Activated T-cell treated with anti-CD3 and anti-CD28 coated beads for 1 hour (primary cell): ENCODE measurements around the gene YWHAQ.

Experiments
- DNase-seq: peaks from one replicate; pipeline ENCODE4 v3.0.0-alpha.2; 2020; ENCODE audit warnings: low read depth

Gene YWHAQ

GRCh38 chr2:9655441-9656269, 24.9 kb upstream of the YWHAQ start:
- DNase-seq: peak; percentile 20

- DNase-seq: no peak
These were observed 23.8 kb upstream of the YWHAQ start for GRCh38 chr2:9654452-9655100.

- no peak for DNase-seq
These were observed 22.9 kb upstream of the YWHAQ start for GRCh38 chr2:9653485-9654271.

GRCh38 chr2:9652898-9653479, 22.2 kb upstream of the YWHAQ start:
- no peak for DNase-seq

- no peak for DNase-seq
These were observed 21.5 kb upstream of the YWHAQ start for GRCh38 chr2:9652267-9652666.

- no peak for DNase-seq
These were observed 19.5 kb upstream of the YWHAQ start for GRCh38 chr2:9650119-9650821.

- no peak for DNase-seq
These were observed 18.5 kb upstream of the YWHAQ start for GRCh38 chr2:9649261-9649660.

GRCh38 chr2:9648821-9649220, 18.0 kb upstream of the YWHAQ start:
- no peak for DNase-seq

GRCh38 chr2:9647884-9648283, 17.1 kb upstream of the YWHAQ start:
- DNase-seq: no peak

- DNase-seq: no peak
These were observed 15.6 kb upstream of the YWHAQ start for GRCh38 chr2:9646196-9647030.

GRCh38 chr2:9644603-9645002, 13.8 kb upstream of the YWHAQ start:
- no peak for DNase-seq

GRCh38 chr2:9644021-9644420, 13.2 kb upstream of the YWHAQ start:
- DNase-seq: no peak

GRCh38 chr2:9641641-9642040, 10.8 kb upstream of the YWHAQ start:
- DNase-seq: no peak

- no peak for DNase-seq
These were observed 9.8 kb upstream of the YWHAQ start for GRCh38 chr2:9640403-9641104.

GRCh38 chr2:9639740-9640343, 9.0 kb upstream of the YWHAQ start:
- no peak for DNase-seq

GRCh38 chr2:9639000-9639602, 8.3 kb upstream of the YWHAQ start:
- no peak for DNase-seq

GRCh38 chr2:9638532-9638931, 7.7 kb upstream of the YWHAQ start:
- DNase-seq: no peak

GRCh38 chr2:9637330-9637729, 6.5 kb upstream of the YWHAQ start:
- no peak for DNase-seq

- DNase-seq: no peak
These were observed 3.3 kb upstream of the YWHAQ start for GRCh38 chr2:9634133-9634532.
